IMR-90 (cell line): ENCODE results near the gene DCST2. TPM values are rescaled to one million over a fixed set of nuclear protein-coding genes. Genes with fewer than 3 reads are reported as not detected.
A peak's percentile ranks its signal among the peaks of the same experiment; 100 is the strongest.

ENCODE experiments used
- ATAC-seq: fragments of 200-7000 bp; cut with Tn5 transposase; 2 replicates; pipeline ENCODE4 v1.9.1; 2020; ENCODE audit warnings: low read depth, mild to moderate bottlenecking, moderate library complexity
- BruUV-seq: library from RNA; stranded (reverse); fragments of 400-500 nt; replicated peaks from 2 replicates; lab custom pipeline; 2021; lab: Mats Ljungman, UMichigan
- CTCF ChIA-PET: fragments of 300-600 bp; formaldehyde crosslinking; extraction: SDS; loops from one replicate; lab custom pipeline; 2021; ENCODE audit warnings: antibody characterized with exemption; lab: Yijun Ruan, JAX
- POLR2A ChIA-PET: fragments of 300-600 bp; sonication (Branson Sonifier 250); formaldehyde crosslinking; loops from one replicate; lab custom pipeline; 2022; ENCODE audit warnings: antibody characterized with exemption; ENCODE audit not compliant: unreplicated experiment; lab: Charles Lee
- DNase-seq: peaks from one replicate; pipeline ENCODE4 v3.0.0; 2013
- H2AFZ ChIP-seq: replicated peaks from 2 replicates; pipeline ENCODE3; 2013; ENCODE audit warnings: low read length, mild to moderate bottlenecking; ENCODE audit not compliant: poor library complexity
- H2AK5ac ChIP-seq: 2 replicates; pipeline ENCODE4 v1.6.1; 2013; ENCODE audit warnings: low read depth, low read length, inconsistent platforms
- H2AK9ac ChIP-seq: replicated peaks from 2 replicates; pipeline ENCODE3; 2013; ENCODE audit warnings: mild to moderate bottlenecking, low read depth, low read length, moderate library complexity; ENCODE audit not compliant: poor library complexity
- H2BK120ac ChIP-seq: 2 replicates; pipeline ENCODE4 v1.6.1; 2013; ENCODE audit warnings: low read depth, low read length, inconsistent platforms
- H2BK15ac ChIP-seq: 3 replicates; pipeline ENCODE4 v1.6.1; 2013; ENCODE audit warnings: low read depth, low read length, inconsistent platforms
- H2BK20ac ChIP-seq: 2 replicates; pipeline ENCODE4 v1.6.1; 2013; ENCODE audit warnings: low read depth, mild to moderate bottlenecking, inconsistent platforms, low read length, moderate library complexity
- H2BK5ac ChIP-seq: 2 replicates; pipeline ENCODE4 v1.6.1; 2013; ENCODE audit warnings: mild to moderate bottlenecking, low read depth, low read length, inconsistent platforms; ENCODE audit not compliant: poor library complexity, severe bottlenecking
- H3K14ac ChIP-seq: replicated peaks from 2 replicates; pipeline ENCODE4 v1.6.1; 2013; ENCODE audit warnings: low read depth, low read length, inconsistent platforms
- H3K18ac ChIP-seq: 2 replicates; pipeline ENCODE4 v1.6.1; 2013; ENCODE audit warnings: low read depth, low read length, control low read depth
- H3K23ac ChIP-seq: 2 replicates; pipeline ENCODE4 v1.6.1; 2013; ENCODE audit warnings: low read depth, low read length, inconsistent platforms
- H3K27ac ChIP-seq: 2 replicates; pipeline ENCODE4 v1.5.1; 2013; ENCODE audit warnings: mild to moderate bottlenecking, control low read depth, low read length; ENCODE audit not compliant: insufficient read depth
- H3K27me3 ChIP-seq: 2 replicates; pipeline ENCODE4 v1.6.1; 2013; ENCODE audit warnings: low read length; ENCODE audit not compliant: control insufficient read depth, insufficient read depth
- H3K36me3 ChIP-seq: 2 replicates; pipeline ENCODE4 v1.6.1; 2013; ENCODE audit warnings: low read length, mixed read lengths; ENCODE audit not compliant: control insufficient read depth, insufficient read depth
- H3K4ac ChIP-seq: 2 replicates; pipeline ENCODE4 v1.6.1; 2013; ENCODE audit warnings: low read depth, low read length, inconsistent platforms
- H3K4me1 ChIP-seq: 2 replicates; pipeline ENCODE4 v1.6.1; 2013; ENCODE audit warnings: low read length, mixed read lengths; ENCODE audit not compliant: control insufficient read depth, insufficient read depth
- H3K4me2 ChIP-seq: 2 replicates; pipeline ENCODE4 v1.6.1; 2013; ENCODE audit warnings: low read depth, mild to moderate bottlenecking, control low read depth, low read length, moderate library complexity
- H3K4me3 ChIP-seq: 2 replicates; pipeline ENCODE4 v1.5.1; 2013; ENCODE audit warnings: low read depth, mild to moderate bottlenecking, control low read depth, low read length, moderate library complexity; ENCODE audit not compliant: insufficient read depth
- H3K56ac ChIP-seq: 2 replicates; pipeline ENCODE4 v1.6.1; 2013; ENCODE audit warnings: low read length, inconsistent platforms; ENCODE audit not compliant: insufficient read depth; ENCODE audit errors: extremely low read depth
- H3K79me1 ChIP-seq, 2 experiments: 2 replicates each; pipeline ENCODE4 v1.6.1; 2013; ENCODE audit warnings: low read length in 2 of 2, inconsistent platforms in 1 of 2, low read depth in 1 of 2
- H3K9ac ChIP-seq: 2 replicates; pipeline ENCODE4 v1.6.1; 2013; ENCODE audit warnings: low read depth, low read length, control low read depth
- H3K9me1 ChIP-seq: 2 replicates; pipeline ENCODE4 v1.6.1; 2013; ENCODE audit warnings: low read length, inconsistent platforms; ENCODE audit not compliant: insufficient read depth
- H3K9me3 ChIP-seq: 2 replicates; pipeline ENCODE4 v1.6.1; 2013; ENCODE audit warnings: low read length; ENCODE audit not compliant: control insufficient read depth, insufficient read depth
- H4K20me1 ChIP-seq: 2 replicates; pipeline ENCODE4 v1.6.1; 2013; ENCODE audit warnings: low read length, inconsistent platforms; ENCODE audit not compliant: insufficient read depth
- H4K5ac ChIP-seq: 2 replicates; pipeline ENCODE4 v1.6.1; 2013; ENCODE audit warnings: mild to moderate bottlenecking, low read depth, low read length, control low read depth
- H4K8ac ChIP-seq, 2 experiments: 2 replicates each; pipeline ENCODE4 v1.6.1; 2013; ENCODE audit warnings: low read depth in 2 of 2, low read length in 2 of 2, control low read depth in 1 of 2, inconsistent platforms in 1 of 2
- H4K91ac ChIP-seq: 2 replicates; pipeline ENCODE4 v1.6.1; 2013; ENCODE audit warnings: low read depth, low read length, inconsistent platforms; ENCODE audit not compliant: insufficient read depth
- CEBPB ChIP-seq: IDR thresholded peaks from 2 replicates; pipeline ENCODE4 v1.6.1; 2012; ENCODE audit warnings: low read depth, low read length, improper control_type of control experiment
- CHD1 ChIP-seq: IDR thresholded peaks from 2 replicates; pipeline ENCODE4 v1.6.1; 2012; ENCODE audit warnings: low read depth, low read length, improper control_type of control experiment
- MAZ ChIP-seq: IDR thresholded peaks from 2 replicates; pipeline ENCODE4 v1.6.1; 2012; ENCODE audit warnings: low read depth, mild to moderate bottlenecking, low read length, improper control_type of control experiment, moderate library complexity, borderline replicate concordance
- POLR2A ChIP-seq: IDR thresholded peaks from 2 replicates; pipeline ENCODE4 v1.6.1; 2012; ENCODE audit warnings: mild to moderate bottlenecking, low read depth, low read length
- RCOR1 ChIP-seq: IDR thresholded peaks from 2 replicates; pipeline ENCODE4 v1.6.1; 2012; ENCODE audit warnings: mild to moderate bottlenecking, low read length, improper control_type of control experiment; ENCODE audit not compliant: insufficient replicate concordance
- WGBS, 2 experiments: methylation state at CpG; one replicate each; pipeline versions ENCODE4 v1.1.5 to v1.1.7; 2013; ENCODE audit warnings: missing lambda C conversion rate in 2 of 2; ENCODE audit not compliant: insufficient read length in 1 of 2; ENCODE audit errors: extremely low coverage in 2 of 2; 5-methylcytosine and 5-hydroxymethylcytosine counted together
- dilution Hi-C: fragments of 300-500 bp; cut with HindIII; formaldehyde crosslinking; loops from one replicate; pipeline ENCODE4 v1.14.3; 2018; ENCODE audit warnings: low sequenced_read_pairs; ENCODE audit not compliant: unreplicated experiment
- in situ Hi-C: fragments of 300-500 bp; cut with MboI; formaldehyde crosslinking; loops from 3 replicates; pipeline ENCODE4 v1.14.3; 2019; ENCODE audit warnings: low sequenced_read_pairs, inconsistent platforms, mixed read lengths
- intact Hi-C: fragments of 100-400 bp; cut with micrococcal nuclease; formaldehyde crosslinking; loops from 2 replicates; pipeline ENCODE4 v1.10.0; 2022
- polyA plus RNA-seq, 3 experiments: library from polyadenylated mRNA; depleted of rRNA; stranded (reverse); fragments of >200 nt; gene quantifications; 2 replicates each; pipeline ENCODE4 v1.2.3, GENCODE V29; 2012; ENCODE audit warnings: low replicate concordance in 1 of 3
- total RNA-seq: library from RNA; depleted of rRNA; stranded (reverse); fragments of >200 nt; gene quantifications from 2 replicates; pipeline ENCODE4 v1.2.3, GENCODE V29; 2012
- TF ChIP-seq, protein P1 (sequence below): conservative IDR thresholded peaks from 2 replicates; pipeline ENCODE4 v1.5.1; 2012; ENCODE audit warnings: mild to moderate bottlenecking, low read depth, low read length, improper control_type of control experiment

Gene DCST2
- total and polyA plus RNA-seq, 2 of the 4 experiments (the other 2 are of a cell fraction), result 0.14 TPM; not detected in 1

DNA sequence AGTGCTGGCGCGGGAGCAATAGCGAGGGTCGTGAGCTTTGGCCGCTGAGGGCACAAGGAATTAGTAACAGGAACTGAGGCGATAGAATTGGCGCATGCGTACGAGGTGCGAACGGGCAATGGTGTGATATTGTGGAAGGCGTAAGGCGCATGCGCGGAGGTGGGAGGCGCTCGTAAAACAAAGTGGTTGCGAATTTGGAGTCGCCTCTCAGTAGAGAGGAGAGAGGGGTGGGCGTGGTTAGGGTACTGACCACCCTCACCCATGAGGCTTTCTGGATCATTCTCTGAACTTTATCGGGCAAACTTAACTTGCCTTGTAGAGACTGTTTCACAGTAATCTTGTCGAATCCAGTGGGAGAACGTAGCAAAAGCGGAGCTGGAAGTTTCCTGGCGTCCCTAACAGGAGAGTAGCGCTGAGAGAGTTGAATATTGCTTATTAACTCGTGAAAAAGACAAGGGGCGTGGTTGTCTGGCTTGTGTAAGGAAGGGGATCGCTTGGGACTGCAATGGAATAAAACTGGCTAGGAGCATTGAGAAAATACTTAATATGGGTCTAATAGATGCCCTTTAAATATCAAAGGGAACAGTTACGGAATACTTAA is 58.7 kb downstream of the DCST2 start:
- Histone ChIP-seq H3K56ac (peak overlapping the region; percentile 89), H3K27me3 (no peaks in the 10 kb centered on the region), H3K9me3 (no peaks in the 10 kb centered on the region), H3K4me1 (peaks cover 11% of the 10 kb centered on the region), H4K5ac (peak overlapping the region; percentile 81), H3K27ac (peak overlapping the region; percentile 80), H2AK9ac (peak overlapping the region; percentile 98), H4K20me1 (no peaks in the 10 kb centered on the region; the same call in 1 of the 2 replicates), H2BK120ac (peak overlapping the region; percentile 66), H4K8ac (peak overlapping the region; percentile 29 to 90; a peak in 3 of 4 replicates), H3K18ac (peak overlapping the region; percentile 76), H3K4ac (peak overlapping the region; percentile 97), H3K79me1 (peaks cover 6 to 40% of the 10 kb centered on the region in 2 experiments), H2BK15ac (peak overlapping the region; percentile 25; the same call in 2 of the 3 replicates), H3K9me1 (peaks cover 7% of the 10 kb centered on the region), H3K36me3 (no peaks in the 10 kb centered on the region), H3K4me2 (peak overlapping the region; percentile 91), H3K23ac (peak overlapping the region; percentile 93), H3K14ac (peak overlapping the region; percentile 98), H3K9ac (peak overlapping the region; percentile 91), H4K91ac (peak overlapping the region; percentile 92), H3K4me3 (peak overlapping the region; percentile 57), H2BK5ac (peak overlapping the region; percentile 96), H2AK5ac (peak overlapping the region; percentile 72), H2AFZ (peak overlapping the region; percentile 91), H2BK20ac (peak overlapping the region; percentile 74)
- intact Hi-C loops, result loop anchor here (1.0 to 10.0 kb wide), 2 partner anchors 20 to 200 kb away; partner anchors contain the start of genes KRTCAP2 and TRIM46
- DNase-seq (peak; percentile 93), ATAC-seq (peak; percentile 24)
- ChIA-PET POLR2A (no interaction called here), CTCF (no interaction called here)
- BruUV-seq, result no TSS peak
- 1% methylated on average over 19 of the region's 30 CpGs; no CpG with 5 or more reads in 1 of the 2 experiments for WGBS, 2 experiments
- TF ChIP-seq MAZ (0 out of 2 replicates have a peak, but pooled peaks have one; percentile 8), POLR2A (peak; percentile 40; the same call in 1 of the 2 replicates), CEBPB (no peak), CHD1 (0 out of 2 replicates have a peak, but pooled peaks have one; percentile 52), RCOR1 (no peak)
- TF ChIP-seq, protein P1, sequence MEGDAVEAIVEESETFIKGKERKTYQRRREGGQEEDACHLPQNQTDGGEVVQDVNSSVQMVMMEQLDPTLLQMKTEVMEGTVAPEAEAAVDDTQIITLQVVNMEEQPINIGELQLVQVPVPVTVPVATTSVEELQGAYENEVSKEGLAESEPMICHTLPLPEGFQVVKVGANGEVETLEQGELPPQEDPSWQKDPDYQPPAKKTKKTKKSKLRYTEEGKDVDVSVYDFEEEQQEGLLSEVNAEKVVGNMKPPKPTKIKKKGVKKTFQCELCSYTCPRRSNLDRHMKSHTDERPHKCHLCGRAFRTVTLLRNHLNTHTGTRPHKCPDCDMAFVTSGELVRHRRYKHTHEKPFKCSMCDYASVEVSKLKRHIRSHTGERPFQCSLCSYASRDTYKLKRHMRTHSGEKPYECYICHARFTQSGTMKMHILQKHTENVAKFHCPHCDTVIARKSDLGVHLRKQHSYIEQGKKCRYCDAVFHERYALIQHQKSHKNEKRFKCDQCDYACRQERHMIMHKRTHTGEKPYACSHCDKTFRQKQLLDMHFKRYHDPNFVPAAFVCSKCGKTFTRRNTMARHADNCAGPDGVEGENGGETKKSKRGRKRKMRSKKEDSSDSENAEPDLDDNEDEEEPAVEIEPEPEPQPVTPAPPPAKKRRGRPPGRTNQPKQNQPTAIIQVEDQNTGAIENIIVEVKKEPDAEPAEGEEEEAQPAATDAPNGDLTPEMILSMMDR, result no peak
- in situ Hi-C loops, result no loop called here
- dilution Hi-C loops, result no loop called here
